GM19438 (cell line): ENCODE results near the gene ERMN.
"Not testable (repeated sequence)": the region's sequence is repeated elsewhere in the genome, so short reads cannot be mapped to it uniquely, and the experiment has no call there.

Experiments used
- ATAC-seq: cut with Tn5 transposase; IDR thresholded peaks from one replicate; pipeline ENCODE4 v1.9.1; 2021; ENCODE audit warnings: low read depth; ENCODE audit not compliant: unreplicated experiment

ERMN gene

GRCh38 chr2:157301307-157301706 lies 24.3 kb downstream of the ERMN start:
- ATAC-seq = no peak

DNA sequence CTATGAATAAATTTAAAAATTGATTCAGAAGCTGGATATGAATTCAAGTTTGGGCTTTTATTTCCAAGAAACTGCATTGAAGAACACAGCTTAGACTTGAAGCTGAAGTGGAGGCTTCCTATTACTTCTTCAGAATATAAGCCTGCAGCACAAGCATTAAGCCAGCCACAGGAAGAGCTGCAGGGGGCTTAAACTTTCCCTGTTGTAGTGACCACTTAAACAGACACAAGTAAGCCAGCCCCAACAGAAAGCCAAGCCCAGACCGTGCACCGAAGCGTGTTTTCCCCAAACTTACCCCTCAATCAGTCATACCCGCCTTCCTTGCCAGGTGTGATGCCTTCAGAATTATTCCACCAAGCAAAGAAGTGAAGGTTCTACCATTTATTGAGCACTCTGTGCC lies 28.7 kb downstream of the ERMN start:
- no peak for ATAC-seq

DNA sequence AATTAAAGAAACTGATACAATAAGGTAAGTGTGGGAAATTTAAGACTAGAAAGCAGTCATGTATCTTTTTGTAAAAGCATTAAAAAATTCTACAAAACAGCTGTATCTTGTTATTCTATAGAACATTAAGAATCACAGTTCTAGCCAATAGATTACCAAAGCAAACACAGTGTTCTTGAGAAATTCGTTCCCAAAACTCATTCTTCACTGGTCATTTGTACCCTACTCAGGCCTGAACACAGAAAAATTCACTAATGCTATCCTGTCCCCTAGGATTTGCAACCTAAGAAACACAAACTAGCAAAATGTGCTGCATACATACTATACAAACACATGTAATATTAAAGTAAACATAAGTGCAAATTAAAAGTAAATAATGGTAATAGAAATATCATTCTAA lies 29.1 kb downstream of the ERMN start:
- no peak for ATAC-seq

GRCh38 chr2:157292853-157293252 lies 32.8 kb downstream of the ERMN start:
- ATAC-seq = no peak

- ATAC-seq = no peak
Measured at GRCh38 chr2:157291018-157291417, 34.6 kb downstream of the ERMN start.

GRCh38 chr2:157290525-157290924 lies 35.1 kb downstream of the ERMN start:
- ATAC-seq = no peak

DNA sequence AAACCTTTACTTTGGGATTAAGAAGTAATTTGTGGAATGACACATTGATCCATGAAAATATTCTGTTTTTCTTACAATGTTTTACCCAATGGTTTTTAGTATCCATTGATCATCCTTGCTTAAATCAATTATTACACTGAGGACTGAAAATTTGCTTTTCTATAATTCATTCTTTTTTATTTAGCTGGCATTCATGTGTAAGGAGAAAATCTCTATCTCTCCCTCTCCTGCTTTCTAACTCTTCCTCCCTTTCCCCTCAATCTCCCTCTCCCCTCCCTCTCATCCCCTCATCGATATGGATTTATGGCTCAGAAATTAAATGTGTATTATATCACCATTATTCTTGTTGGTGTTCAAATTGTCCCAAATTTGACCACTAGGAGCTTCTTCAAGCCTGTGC lies 38.5 kb downstream of the ERMN start:
- no peak for ATAC-seq

- ATAC-seq = no peak
Measured at GRCh38 chr2:157283468-157283867, 42.2 kb downstream of the ERMN start.

GRCh38 chr2:157281316-157281715 lies 44.3 kb downstream of the ERMN start:
- ATAC-seq = no peak

DNA sequence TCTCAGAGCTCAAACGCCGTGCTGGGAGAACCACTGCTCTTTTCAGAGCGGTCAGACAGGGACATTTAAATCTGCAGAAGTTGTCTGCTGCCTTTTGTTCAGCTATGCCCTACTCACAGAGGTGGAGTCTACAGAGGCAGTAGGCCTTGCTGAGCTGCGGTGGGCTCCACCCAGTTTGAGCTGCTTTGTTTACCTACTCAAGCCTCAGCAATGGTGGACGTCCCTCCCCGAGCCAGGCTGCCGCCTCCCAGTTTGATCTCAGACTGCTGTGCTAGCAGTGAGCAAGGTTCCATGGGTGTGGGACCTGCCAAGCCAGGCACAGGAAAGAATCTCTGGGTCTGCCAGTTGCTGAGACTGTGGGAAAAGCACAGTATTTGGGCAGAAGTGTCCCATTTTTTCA lies 46.3 kb downstream of the ERMN start:
- not testable (repeated sequence) for ATAC-seq

DNA sequence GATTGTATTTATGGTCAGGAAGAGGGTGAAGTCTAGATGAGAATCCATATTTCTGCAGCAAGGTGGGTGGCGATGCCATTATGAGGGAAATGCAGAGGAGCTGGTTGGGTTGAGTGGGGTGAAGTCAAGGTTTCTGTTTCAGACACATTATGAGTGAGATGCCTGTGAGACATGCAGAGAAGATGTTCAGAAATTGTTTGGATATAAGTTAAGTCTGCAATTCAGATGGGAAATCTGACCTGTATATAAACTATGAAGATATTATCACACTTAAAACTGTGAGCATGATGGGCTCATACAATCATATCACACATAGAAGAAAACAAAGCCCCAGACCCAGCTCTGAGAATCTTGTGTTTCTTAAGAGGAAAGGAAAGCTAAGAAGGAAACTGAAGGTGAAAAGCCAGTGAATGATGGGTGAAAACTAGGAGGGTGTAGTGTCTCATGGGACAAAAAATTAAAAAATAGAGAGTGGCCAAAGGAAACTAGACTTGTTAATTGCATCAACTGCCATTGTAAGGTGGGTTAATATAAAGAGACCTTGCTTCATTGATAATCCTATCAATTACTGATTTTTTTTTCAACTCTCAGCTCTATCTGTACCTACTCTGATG lies 53.9 kb downstream of the ERMN start:
- ATAC-seq = no peak

DNA sequence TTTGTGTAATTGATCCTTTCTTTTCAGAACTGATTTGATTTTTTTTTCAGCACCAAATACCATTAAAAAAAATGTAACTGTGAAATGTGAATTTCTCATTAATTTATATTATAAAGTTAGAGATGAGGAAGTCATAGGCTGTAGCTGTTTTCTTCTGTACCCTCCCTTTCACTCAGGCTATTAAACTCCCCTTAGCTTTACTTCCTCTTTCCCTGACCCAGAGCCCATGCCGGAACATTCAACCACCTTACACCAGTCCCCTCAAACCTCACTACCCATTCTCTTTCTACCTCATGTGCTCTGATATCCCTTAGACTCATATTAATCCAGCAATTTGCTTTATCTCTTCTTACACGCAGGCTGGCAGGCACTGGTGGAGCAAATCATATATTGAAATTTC lies 55.7 kb downstream of the ERMN start:
- no peak for ATAC-seq

DNA sequence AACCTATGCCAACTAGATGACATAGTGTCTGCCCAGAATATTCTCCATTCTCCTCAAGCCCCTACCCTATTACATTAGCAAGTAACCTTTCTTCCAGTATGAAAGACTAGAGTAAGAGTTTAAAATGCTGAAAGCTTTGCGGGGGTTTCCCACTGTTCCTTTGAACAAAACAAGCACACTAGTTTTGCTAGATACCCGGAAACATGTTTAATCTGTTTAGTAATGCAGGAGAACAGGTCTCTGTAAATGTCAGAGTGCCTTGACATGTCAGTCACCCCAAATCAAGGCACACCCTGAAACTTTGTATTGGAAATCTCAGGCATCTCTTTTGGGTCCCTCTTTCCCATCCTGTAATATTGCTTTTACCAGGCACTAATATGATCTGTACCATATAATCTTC lies 56.6 kb downstream of the ERMN start:
- no peak for ATAC-seq
